HS-27A (cell line): Measurements from ENCODE around the gene DHX9.
"Not testable (repeated sequence)": the region's sequence is repeated elsewhere in the genome, so short reads cannot be mapped to it uniquely, and the experiment has no call there.

Source experiments
- DNase-seq: peaks from one replicate; pipeline ENCODE4 v3.0.0-alpha.2; 2012; ENCODE audit warnings: low read depth, missing footprints

DHX9 gene

GRCh38 chr1:182889997-182890396, 50.9 kb downstream of the DHX9 start:
- no peak for DNase-seq

GRCh38 chr1:182890927-182891610, 51.9 kb downstream of the DHX9 start:
- no peak for DNase-seq

- DNase-seq = no peak
These were observed 58.5 kb downstream of the DHX9 start for GRCh38 chr1:182897696-182898095.

GRCh38 chr1:182901946-182902345, 62.8 kb downstream of the DHX9 start:
- DNase-seq = not testable (repeated sequence)

- DNase-seq = no peak
These were observed 66.2 kb downstream of the DHX9 start for GRCh38 chr1:182905321-182905720.

- DNase-seq = no peak
These were observed 70.4 kb downstream of the DHX9 start for GRCh38 chr1:182909578-182909977.

GRCh38 chr1:182910143-182910542, 71.0 kb downstream of the DHX9 start:
- no peak for DNase-seq

- no peak for DNase-seq
These were observed 74.3 kb downstream of the DHX9 start for GRCh38 chr1:182913401-182913800.

GRCh38 chr1:182917378-182917777, 78.2 kb downstream of the DHX9 start:
- no peak for DNase-seq

- DNase-seq = no peak
These were observed 86.5 kb downstream of the DHX9 start for GRCh38 chr1:182925661-182926060.

- no peak for DNase-seq
These were observed 88.7 kb downstream of the DHX9 start for GRCh38 chr1:182927693-182928433.

GRCh38 chr1:182930985-182931384, 91.8 kb downstream of the DHX9 start:
- DNase-seq = no peak

- no peak for DNase-seq
These were observed 96.6 kb downstream of the DHX9 start for GRCh38 chr1:182935716-182936115.
